ENCODE data around the gene FAM78A.

Gene FAM78A

DNA sequence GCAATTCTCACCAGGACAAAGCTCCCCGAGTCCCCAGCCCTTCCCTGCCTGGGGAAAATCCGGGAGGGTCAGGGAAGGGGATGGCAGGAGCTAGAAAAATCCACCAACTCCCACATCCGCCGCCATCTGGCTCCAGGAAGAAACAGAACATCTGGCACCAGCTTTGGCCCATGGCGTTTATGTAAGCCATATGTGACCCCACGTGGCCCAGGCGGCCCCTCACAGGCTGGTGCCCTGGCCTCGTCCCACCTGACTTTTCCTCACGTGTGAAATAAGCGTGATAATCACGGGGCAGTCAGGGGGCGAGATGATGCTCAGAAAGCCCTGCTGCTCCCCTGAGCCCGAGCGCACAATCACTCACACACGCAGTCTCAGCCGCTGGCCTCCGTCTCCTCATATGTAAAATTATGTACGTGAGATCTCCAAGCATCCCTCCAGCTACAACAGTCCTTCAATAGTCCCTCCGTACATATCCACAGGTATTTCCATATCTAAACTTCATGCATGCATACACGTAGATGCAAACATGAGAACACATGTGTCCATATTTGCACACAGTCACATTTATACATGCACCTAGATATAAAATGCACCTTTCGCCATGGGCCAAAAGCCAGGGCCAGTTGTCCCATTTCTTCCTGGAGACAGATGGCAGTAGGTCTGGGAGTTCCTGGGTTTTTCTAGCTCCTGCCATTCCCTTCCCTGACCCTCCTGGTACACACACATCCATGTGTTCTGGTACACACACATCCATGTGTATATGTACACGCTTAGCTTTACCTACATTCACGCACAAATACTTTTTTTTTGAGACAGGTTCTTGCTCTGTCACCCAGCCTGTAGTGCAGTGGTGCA is 42.1 kb upstream of the FAM78A start:
- no peak overlapping the region for H3K4me3 ChIP-seq (ENCODE audit: low read depth, low read length)
- no peak for DNase-seq
- peaks cover 2% of the 10 kb centered on the region; the same call in 1 of the 2 replicates for H3K4me1 ChIP-seq
- TF ChIP-seq, protein P1, sequence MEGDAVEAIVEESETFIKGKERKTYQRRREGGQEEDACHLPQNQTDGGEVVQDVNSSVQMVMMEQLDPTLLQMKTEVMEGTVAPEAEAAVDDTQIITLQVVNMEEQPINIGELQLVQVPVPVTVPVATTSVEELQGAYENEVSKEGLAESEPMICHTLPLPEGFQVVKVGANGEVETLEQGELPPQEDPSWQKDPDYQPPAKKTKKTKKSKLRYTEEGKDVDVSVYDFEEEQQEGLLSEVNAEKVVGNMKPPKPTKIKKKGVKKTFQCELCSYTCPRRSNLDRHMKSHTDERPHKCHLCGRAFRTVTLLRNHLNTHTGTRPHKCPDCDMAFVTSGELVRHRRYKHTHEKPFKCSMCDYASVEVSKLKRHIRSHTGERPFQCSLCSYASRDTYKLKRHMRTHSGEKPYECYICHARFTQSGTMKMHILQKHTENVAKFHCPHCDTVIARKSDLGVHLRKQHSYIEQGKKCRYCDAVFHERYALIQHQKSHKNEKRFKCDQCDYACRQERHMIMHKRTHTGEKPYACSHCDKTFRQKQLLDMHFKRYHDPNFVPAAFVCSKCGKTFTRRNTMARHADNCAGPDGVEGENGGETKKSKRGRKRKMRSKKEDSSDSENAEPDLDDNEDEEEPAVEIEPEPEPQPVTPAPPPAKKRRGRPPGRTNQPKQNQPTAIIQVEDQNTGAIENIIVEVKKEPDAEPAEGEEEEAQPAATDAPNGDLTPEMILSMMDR (IDR thresholded peaks at IDR 0.05; ENCODE audit: low read depth, low read length) = no peak
- no peaks in the 10 kb centered on the region for H3K36me3 ChIP-seq
- H3K27me3 ChIP-seq = no peaks in the 10 kb centered on the region
- H3K9me3 ChIP-seq = no peaks in the 10 kb centered on the region

DNA sequence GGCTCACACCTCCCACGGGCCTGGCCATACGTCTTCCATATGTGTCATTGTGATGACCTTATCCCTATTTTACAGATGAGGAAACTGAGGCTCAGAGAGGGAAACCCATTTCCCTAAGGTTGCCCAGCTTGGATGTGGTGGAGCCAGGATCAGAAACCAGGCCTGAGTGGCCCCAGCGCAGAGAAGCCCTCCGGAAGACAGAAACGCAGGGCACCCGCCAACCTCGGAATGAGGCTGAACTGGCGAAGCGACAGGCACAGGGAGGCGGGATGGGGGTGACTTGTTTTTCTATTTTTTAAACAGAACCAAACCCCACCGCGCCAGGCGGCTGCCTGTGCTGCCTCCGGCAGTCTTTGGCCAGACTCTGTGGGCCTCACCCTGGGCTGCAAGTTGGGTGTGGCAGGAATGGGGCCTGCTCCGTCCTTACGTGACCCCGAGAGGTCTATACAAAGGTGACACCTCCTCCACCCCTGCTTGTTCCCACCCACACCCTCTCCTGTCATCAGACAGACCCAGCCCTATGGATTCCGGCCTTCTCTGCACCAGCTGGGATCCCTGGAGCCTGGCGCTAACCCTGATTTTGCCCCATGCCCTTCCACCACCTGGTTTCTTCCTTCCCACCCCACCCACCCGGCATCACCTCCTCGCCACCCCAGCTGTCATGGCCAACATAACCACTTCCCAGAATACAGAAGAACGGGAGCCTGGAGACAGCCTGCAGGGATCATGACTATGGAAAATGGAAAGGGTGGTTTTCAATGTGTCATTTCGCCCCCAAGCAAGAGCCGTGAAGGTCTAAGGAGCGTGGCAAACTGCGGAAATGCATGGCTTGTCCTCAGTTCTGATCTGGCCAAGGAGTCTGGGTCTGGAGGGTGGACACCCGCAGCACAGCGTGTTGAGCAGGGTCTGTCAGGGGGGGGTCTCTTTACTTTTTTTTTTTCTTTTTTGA is 36.8 kb upstream of the FAM78A start:
- H3K27me3 ChIP-seq = no peaks in the 10 kb centered on the region
- H3K4me3 ChIP-seq (ENCODE audit: low read depth, low read length) = no peak overlapping the region
- H3K36me3 ChIP-seq = no peaks in the 10 kb centered on the region
- H3K4me1 ChIP-seq = no peaks in the 10 kb centered on the region
- H3K9me3 ChIP-seq = no peaks in the 10 kb centered on the region
- DNase-seq = no peak
- TF ChIP-seq, protein P1 (IDR thresholded peaks at IDR 0.05; ENCODE audit: low read depth, low read length) = no peak

DNA sequence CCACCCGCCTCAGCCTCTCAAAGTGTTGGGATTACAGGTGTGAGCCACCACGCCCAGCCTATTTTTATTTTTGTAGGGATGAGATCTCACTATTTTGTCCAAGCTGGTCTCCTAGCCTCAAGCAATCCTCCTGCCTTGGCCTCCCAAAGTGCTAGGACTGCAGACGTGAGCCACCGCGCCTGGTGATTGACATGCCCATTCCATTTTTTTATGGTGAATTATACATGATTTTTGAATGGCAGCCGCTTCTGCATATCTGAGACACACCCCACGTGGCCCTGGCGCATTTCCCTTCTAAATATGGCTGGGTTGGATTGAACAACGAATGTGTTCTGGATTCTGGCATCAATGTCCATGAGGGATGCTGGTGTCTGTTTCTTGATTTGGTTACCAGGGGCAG is 35.9 kb upstream of the FAM78A start:
- TF ChIP-seq, protein P1 (IDR thresholded peaks at IDR 0.05; ENCODE audit: low read depth, low read length) = no peak
- Histone ChIP-seq H3K4me3 (ENCODE audit: low read depth, low read length) (no peak overlapping the region), H3K4me1 (no peaks in the 10 kb centered on the region), H3K36me3 (no peaks in the 10 kb centered on the region), H3K27me3 (no peaks in the 10 kb centered on the region), H3K9me3 (no peaks in the 10 kb centered on the region)
- no peak for DNase-seq

DNA sequence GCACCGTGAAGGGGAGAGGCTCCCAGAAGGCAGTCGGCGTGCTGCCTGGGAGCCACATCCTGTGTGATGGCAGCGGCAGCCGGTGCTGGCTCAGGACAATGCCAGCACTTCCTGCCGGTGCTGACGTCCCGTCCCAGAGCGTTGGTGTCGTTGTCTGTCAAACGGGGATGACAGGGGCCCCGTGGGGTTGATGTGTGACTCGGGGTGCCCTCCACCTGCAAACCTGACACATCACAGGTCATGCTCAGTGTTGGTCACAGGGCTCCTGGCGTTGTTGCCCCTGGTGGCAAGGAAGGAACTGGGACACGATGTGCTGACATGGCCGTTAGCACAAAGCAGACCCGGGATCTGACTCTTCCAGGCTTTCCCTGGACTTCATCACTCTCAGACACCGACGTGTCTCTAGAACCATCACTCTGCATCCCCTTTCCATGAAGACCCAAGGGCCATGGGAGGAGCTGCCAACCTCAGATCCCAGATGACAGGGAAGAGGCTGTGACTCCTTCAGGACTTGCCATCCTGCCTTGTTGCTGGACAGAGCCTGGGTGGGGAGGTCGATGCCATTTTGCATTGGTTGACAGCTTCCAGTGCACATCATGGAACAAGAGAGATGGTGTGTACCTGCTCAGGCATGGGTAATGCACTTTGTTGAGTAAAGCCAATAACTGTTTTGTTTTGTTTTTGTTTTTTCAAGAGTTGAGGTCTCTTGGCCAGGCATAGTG is 34.7 kb upstream of the FAM78A start:
- Histone ChIP-seq H3K36me3 (no peaks in the 10 kb centered on the region), H3K9me3 (no peaks in the 10 kb centered on the region), H3K4me3 (ENCODE audit: low read depth, low read length) (peak overlapping the region; percentile 49), H3K4me1 (no peaks in the 10 kb centered on the region), H3K27me3 (no peaks in the 10 kb centered on the region)
- TF ChIP-seq, protein P1 (IDR thresholded peaks at IDR 0.05; ENCODE audit: low read depth, low read length) = peak; percentile 26; the same call in 1 of the 2 replicates
- no peak for DNase-seq

DNA sequence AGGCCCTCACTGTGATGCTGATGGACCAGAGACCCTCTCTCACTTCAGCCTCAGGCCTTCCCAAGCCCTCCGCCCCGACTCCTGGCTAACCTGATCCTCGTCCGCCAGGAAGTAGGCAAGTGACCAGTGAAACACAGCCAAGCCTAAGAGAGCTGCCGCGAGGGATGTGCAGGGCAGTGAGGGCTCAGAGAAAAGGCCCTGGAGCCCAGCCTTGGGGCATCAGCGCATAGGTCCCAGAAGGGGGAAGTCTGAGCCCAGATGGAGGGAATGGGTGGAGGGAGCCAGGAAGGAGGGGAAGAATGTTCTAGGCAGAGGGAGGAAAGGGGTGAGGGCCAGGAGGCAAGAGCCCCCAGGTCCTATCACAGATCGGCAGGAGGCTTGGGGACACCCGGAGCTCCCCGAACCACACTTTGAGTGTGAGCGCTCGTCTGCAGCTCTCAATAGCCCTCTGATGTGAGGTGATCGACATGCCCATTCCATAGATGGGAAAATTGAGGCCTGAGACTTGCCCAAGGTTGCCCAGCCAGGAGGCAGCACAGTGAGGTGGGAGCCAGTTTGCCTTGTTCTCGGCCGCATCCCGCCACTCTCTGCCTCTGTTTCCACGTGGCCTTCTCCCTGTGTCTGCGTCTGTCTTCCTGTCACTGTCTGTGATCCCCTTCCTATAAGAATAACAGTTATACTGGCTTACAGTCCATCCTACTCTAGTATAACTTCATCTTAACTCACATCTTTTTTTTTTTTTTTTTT is 33.4 kb upstream of the FAM78A start:
- TF ChIP-seq, protein P1 (IDR thresholded peaks at IDR 0.05; ENCODE audit: low read depth, low read length) = no peak
- H3K27me3 ChIP-seq = no peaks in the 10 kb centered on the region
- H3K4me1 ChIP-seq = no peaks in the 10 kb centered on the region
- H3K4me3 ChIP-seq (ENCODE audit: low read depth, low read length) = no peak overlapping the region
- DNase-seq = no peak
- no peaks in the 10 kb centered on the region for H3K9me3 ChIP-seq
- no peaks in the 10 kb centered on the region for H3K36me3 ChIP-seq
